ENCODE measurements around the gene FBXO46. TPM values are rescaled to one million over a fixed set of nuclear protein-coding genes. Genes with fewer than 3 reads are reported as not detected.

FBXO46 gene, protein sequence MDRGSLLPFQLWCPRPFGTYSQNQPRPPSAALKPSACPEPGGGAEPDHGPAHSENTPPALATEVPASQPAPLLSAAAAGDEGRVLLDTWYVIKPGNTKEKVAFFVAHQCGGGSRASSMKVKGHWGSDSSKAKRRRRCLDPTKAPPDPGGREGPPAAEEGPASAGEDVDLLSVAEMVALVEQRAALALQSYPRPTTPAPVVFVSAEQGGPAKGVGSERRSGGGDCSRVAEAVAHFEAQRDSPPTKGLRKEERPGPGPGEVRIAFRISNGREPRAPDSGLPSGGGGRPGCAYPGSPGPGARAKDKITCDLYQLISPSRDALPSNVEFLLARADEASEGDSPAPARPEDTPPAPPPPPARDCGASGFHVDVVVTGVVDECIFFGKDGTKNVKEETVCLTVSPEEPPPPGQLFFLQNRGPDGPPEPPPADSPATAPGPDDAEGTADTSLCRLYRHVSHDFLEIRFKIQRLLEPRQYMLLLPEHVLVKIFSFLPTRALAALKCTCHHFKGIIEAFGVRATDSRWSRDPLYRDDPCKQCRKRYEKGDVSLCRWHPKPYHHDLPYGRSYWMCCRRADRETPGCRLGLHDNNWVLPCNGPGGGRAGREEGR
- 1 to 10 TPM; 2.9 to 4.2 TPM for total RNA-seq
- polyA plus RNA-seq = 1 to 10 TPM; 1.2 to 4.5 TPM

DNA sequence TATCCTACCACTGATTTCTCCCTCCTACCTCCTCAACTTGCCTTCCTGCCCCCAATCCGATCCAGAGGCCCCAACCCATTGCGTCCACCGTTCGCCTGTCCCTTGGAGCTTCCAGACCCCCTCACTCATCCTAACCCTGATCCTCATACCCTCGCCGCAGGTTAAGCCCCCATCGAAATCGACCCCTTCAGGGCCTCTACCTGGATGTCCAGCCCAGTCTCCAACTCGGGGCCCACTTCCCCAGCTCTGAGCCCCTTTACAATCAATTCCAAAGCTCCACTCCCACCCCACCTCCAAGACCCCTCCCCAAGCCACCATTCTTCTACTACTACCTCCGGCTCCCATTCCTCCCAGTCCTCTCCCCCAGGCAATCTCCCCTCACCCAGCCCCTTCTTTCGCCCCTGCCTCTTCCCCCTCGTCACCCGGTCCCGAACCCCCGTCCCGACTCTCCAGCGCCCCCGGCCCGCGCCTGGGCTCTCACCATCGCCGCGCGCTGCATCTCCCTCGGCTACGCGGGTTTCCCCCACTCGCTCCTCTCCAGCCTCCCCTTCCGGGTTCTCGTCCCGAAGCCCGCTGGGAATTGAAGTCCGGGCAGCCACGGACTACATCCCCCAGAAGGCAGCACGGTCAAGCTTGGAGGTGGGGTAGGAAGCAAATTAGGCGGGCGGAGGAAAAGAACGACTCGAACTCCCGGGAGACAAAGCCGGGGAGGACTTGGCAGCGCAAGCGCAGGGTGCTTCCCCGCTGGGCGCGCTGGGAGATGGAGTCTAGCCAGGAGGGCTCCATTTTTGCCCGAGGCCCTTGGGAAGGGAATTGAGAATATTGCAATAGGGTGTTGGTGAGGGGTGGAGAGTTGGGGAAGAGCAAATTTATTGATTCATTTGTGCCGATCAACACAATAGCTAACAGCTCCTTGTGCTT lies at the start of gene FBXO46:
TSS of gene FBXO46 (minus strand) at position 529 of the 921 bp plus-strand sequence. CDS start 17,401 bp downstream, outside the sequence.
- 1% methylated on average over 48 of the region's 48 CpGs for WGBS
- no peaks in the 10 kb centered on the region for H3K9me3 ChIP-seq (ENCODE audit: control insufficient read depth in 4 of 4, low read length in 3 of 4)
- peak within 1 kb of the TSS; percentile 42 to 69 for H3K9ac ChIP-seq (ENCODE audit: low read depth in 1 of 2, low read length in 2 of 2)
- no peaks in the 10 kb centered on the region for H3K27me3 ChIP-seq (ENCODE audit: control insufficient read depth in 4 of 4, insufficient read depth in 4 of 4, low read length in 3 of 4)
- H3K4me3 ChIP-seq (ENCODE audit: low read depth in 1 of 3, low read length in 3 of 3) = peak within 1 kb of the TSS; percentile 66 to 94 (median 80)
- H3K27ac ChIP-seq (ENCODE audit: low read depth in 1 of 2, low read length in 2 of 2) = peak within 1 kb of the TSS; percentile 35 to 64
- DNase-seq (ENCODE audit: low spot score) = peak; percentile 91
- TF ChIP-seq EGR1 (IDR thresholded peaks at IDR 0.05; ENCODE audit: low read depth in 2 of 2) (peak in 1 of 2 donors; percentile 83), JUND (IDR thresholded peaks at IDR 0.05) (peak in 1 of 2 donors; percentile 44), NR2F2 (IDR thresholded peaks at IDR 0.05) (peak; percentile 60), FOXA2 (IDR thresholded peaks at IDR 0.05) (peak; percentile 48), RAD21 (IDR thresholded peaks at IDR 0.05) (peak; percentile 51 to 56), HNF4A (conservative IDR thresholded peaks at IDR 0.05) (peak in 1 of 2 donors; percentile 43), HNF4G (IDR thresholded peaks at IDR 0.05) (no peak), YY1 (IDR thresholded peaks at IDR 0.05) (peak; percentile 97), FOXA1 (IDR thresholded peaks at IDR 0.05) (peak; percentile 28), RXRA (IDR thresholded peaks at IDR 0.05) (peak; percentile 46 to 58), GABPA (IDR thresholded peaks at IDR 0.05 in 1 of 2, conservative IDR thresholded peaks at IDR 0.05 in 1 of 2) (peak; percentile 27 to 88), TAF1 (conservative IDR thresholded peaks at IDR 0.05) (peak; percentile 58), SP1 (IDR thresholded peaks at IDR 0.05) (peak; percentile 89)
- TF ChIP-seq, protein P1, sequence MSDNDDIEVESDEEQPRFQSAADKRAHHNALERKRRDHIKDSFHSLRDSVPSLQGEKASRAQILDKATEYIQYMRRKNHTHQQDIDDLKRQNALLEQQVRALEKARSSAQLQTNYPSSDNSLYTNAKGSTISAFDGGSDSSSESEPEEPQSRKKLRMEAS (IDR thresholded peaks at IDR 0.05) = peak; percentile 79
- TF ChIP-seq, protein P2, sequence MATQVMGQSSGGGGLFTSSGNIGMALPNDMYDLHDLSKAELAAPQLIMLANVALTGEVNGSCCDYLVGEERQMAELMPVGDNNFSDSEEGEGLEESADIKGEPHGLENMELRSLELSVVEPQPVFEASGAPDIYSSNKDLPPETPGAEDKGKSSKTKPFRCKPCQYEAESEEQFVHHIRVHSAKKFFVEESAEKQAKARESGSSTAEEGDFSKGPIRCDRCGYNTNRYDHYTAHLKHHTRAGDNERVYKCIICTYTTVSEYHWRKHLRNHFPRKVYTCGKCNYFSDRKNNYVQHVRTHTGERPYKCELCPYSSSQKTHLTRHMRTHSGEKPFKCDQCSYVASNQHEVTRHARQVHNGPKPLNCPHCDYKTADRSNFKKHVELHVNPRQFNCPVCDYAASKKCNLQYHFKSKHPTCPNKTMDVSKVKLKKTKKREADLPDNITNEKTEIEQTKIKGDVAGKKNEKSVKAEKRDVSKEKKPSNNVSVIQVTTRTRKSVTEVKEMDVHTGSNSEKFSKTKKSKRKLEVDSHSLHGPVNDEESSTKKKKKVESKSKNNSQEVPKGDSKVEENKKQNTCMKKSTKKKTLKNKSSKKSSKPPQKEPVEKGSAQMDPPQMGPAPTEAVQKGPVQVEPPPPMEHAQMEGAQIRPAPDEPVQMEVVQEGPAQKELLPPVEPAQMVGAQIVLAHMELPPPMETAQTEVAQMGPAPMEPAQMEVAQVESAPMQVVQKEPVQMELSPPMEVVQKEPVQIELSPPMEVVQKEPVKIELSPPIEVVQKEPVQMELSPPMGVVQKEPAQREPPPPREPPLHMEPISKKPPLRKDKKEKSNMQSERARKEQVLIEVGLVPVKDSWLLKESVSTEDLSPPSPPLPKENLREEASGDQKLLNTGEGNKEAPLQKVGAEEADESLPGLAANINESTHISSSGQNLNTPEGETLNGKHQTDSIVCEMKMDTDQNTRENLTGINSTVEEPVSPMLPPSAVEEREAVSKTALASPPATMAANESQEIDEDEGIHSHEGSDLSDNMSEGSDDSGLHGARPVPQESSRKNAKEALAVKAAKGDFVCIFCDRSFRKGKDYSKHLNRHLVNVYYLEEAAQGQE (IDR thresholded peaks at IDR 0.05) = peak; percentile 79
- TF ChIP-seq, protein P3, sequence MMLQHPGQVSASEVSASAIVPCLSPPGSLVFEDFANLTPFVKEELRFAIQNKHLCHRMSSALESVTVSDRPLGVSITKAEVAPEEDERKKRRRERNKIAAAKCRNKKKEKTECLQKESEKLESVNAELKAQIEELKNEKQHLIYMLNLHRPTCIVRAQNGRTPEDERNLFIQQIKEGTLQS (IDR thresholded peaks at IDR 0.05) = no peak
- TF ChIP-seq, protein P4, sequence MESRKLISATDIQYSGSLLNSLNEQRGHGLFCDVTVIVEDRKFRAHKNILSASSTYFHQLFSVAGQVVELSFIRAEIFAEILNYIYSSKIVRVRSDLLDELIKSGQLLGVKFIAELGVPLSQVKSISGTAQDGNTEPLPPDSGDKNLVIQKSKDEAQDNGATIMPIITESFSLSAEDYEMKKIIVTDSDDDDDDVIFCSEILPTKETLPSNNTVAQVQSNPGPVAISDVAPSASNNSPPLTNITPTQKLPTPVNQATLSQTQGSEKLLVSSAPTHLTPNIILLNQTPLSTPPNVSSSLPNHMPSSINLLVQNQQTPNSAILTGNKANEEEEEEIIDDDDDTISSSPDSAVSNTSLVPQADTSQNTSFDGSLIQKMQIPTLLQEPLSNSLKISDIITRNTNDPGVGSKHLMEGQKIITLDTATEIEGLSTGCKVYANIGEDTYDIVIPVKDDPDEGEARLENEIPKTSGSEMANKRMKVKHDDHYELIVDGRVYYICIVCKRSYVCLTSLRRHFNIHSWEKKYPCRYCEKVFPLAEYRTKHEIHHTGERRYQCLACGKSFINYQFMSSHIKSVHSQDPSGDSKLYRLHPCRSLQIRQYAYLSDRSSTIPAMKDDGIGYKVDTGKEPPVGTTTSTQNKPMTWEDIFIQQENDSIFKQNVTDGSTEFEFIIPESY (IDR thresholded peaks at IDR 0.05) = peak; percentile 94
- TF ChIP-seq, protein P5, sequence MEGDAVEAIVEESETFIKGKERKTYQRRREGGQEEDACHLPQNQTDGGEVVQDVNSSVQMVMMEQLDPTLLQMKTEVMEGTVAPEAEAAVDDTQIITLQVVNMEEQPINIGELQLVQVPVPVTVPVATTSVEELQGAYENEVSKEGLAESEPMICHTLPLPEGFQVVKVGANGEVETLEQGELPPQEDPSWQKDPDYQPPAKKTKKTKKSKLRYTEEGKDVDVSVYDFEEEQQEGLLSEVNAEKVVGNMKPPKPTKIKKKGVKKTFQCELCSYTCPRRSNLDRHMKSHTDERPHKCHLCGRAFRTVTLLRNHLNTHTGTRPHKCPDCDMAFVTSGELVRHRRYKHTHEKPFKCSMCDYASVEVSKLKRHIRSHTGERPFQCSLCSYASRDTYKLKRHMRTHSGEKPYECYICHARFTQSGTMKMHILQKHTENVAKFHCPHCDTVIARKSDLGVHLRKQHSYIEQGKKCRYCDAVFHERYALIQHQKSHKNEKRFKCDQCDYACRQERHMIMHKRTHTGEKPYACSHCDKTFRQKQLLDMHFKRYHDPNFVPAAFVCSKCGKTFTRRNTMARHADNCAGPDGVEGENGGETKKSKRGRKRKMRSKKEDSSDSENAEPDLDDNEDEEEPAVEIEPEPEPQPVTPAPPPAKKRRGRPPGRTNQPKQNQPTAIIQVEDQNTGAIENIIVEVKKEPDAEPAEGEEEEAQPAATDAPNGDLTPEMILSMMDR (IDR thresholded peaks at IDR 0.05; ENCODE audit: low read depth, low read length, missing input control) = no peak
- peaks cover 0 to 1% (median 0%) of the 10 kb centered on the region in 4 donors for H3K36me3 ChIP-seq (ENCODE audit: control insufficient read depth in 4 of 4, insufficient read depth in 3 of 4, low read depth in 1 of 4, low read length in 3 of 4)
- H3K4me1 ChIP-seq (ENCODE audit: control insufficient read depth in 4 of 4, insufficient read depth in 4 of 4, low read length in 3 of 4) = peaks cover 0 to 18% (median 8%) of the 10 kb centered on the region in 4 donors

Data from liver (tissue), 9 donors.